HEK293 (cell line): ENCODE measurements around the gene SYTL2.

Experiments used
- CTCF ChIA-PET: fragments of 350-600 bp; formaldehyde crosslinking; extraction: SDS; loops from one replicate; lab custom pipeline; 2021; ENCODE audit warnings: antibody characterized with exemption; lab: Yijun Ruan, JAX
- POLR2A ChIA-PET: fragments of 300-600 bp; formaldehyde crosslinking; extraction: SDS; loops from one replicate; lab custom pipeline; 2020; ENCODE audit warnings: antibody characterized with exemption, inconsistent platforms; lab: Yijun Ruan, JAX
- H3K27ac ChIP-seq: fragments of 200-500 bp; sonication (Bioruptor generic); 2 replicates; pipeline ENCODE4 v1.5.1; 2014; ENCODE audit warnings: low read depth, low read length, control low read depth, inconsistent platforms; ENCODE audit errors: extremely low read depth
- H3K36me3 ChIP-seq, 2 experiments: fragments of 200-500 bp in 1 of 2; sonication (Bioruptor generic) in 1 of 2; 1 replicate in 1 of 2; 2 replicates in 1 of 2; pipeline ENCODE4 v1.5.1; 2014 to 2017; ENCODE audit warnings: inconsistent platforms in 2 of 2, low read length in 2 of 2; ENCODE audit not compliant: control insufficient read depth in 2 of 2, insufficient read depth in 1 of 2
- H3K4me1 ChIP-seq: fragments of 200-500 bp; sonication (Bioruptor generic); 2 replicates; pipeline ENCODE4 v1.5.1; 2014; ENCODE audit warnings: mild to moderate bottlenecking, low read length, inconsistent platforms; ENCODE audit not compliant: control insufficient read depth, insufficient read depth
- H3K4me3 ChIP-seq: 2 replicates; pipeline ENCODE4 v1.5.1; 2011; ENCODE audit warnings: low read depth, mild to moderate bottlenecking, control low read depth, low read length, moderate library complexity
- H3K9me3 ChIP-seq: fragments of 200-500 bp; sonication (Bioruptor generic); 2 replicates; pipeline ENCODE4 v1.5.1; 2014; ENCODE audit warnings: low read depth, low read length, inconsistent platforms; ENCODE audit not compliant: control insufficient read depth, insufficient read depth
- KLF1 ChIP-seq: fragments of 450-650 bp; formaldehyde crosslinking; IDR thresholded peaks from 2 replicates; pipeline ENCODE4 v1.5.1; 2016; ENCODE audit warnings: missing biosample characterization, missing genetic modification characterization
- TRIM28 ChIP-seq: IDR thresholded peaks from 2 replicates; pipeline ENCODE4 v1.6.1; 2011; ENCODE audit warnings: low read length, control low read depth, borderline replicate concordance
- ZBTB11 ChIP-seq: fragments of 450-650 bp; formaldehyde crosslinking; conservative IDR thresholded peaks from 2 replicates; pipeline ENCODE4 v1.5.1; 2016; ENCODE audit warnings: low read depth, missing biosample characterization, missing genetic modification characterization
- ZIC2 ChIP-seq: fragments of 450-650 bp; formaldehyde crosslinking; IDR thresholded peaks from 2 replicates; pipeline ENCODE4 v1.5.1; 2016; ENCODE audit warnings: missing biosample characterization, missing genetic modification characterization
- ZNF121 ChIP-seq: fragments of 450-650 bp; formaldehyde crosslinking; IDR thresholded peaks from 2 replicates; pipeline ENCODE4 v1.5.1; 2016; ENCODE audit warnings: missing biosample characterization, missing genetic modification characterization
- ZNF138 ChIP-seq: fragments of 450-650 bp; formaldehyde crosslinking; IDR thresholded peaks from 2 replicates; pipeline ENCODE4 v1.5.1; 2016; ENCODE audit warnings: missing biosample characterization, missing genetic modification characterization, borderline replicate concordance
- ZNF202 ChIP-seq: fragments of 450-650 bp; formaldehyde crosslinking; IDR thresholded peaks from 2 replicates; pipeline ENCODE4 v1.5.1; 2016; ENCODE audit warnings: missing biosample characterization, missing genetic modification characterization, borderline replicate concordance
- ZNF23 ChIP-seq: fragments of 450-650 bp; formaldehyde crosslinking; IDR thresholded peaks from 2 replicates; pipeline ENCODE4 v1.5.1; 2016; ENCODE audit warnings: missing biosample characterization, missing genetic modification characterization, borderline replicate concordance
- ZNF280C ChIP-seq: fragments of 450-650 bp; formaldehyde crosslinking; IDR thresholded peaks from 2 replicates; pipeline ENCODE4 v1.5.1; 2016; ENCODE audit warnings: missing biosample characterization, missing genetic modification characterization
- ZNF501 ChIP-seq: fragments of 450-650 bp; formaldehyde crosslinking; IDR thresholded peaks from 2 replicates; pipeline ENCODE4 v1.5.1; 2016; ENCODE audit warnings: missing biosample characterization, missing genetic modification characterization
- ZNF549 ChIP-seq: fragments of 450-650 bp; IDR thresholded peaks from 2 replicates; pipeline ENCODE4 v1.5.1; 2018; ENCODE audit warnings: missing biosample characterization, missing genetic modification characterization, mild to moderate bottlenecking, inconsistent platforms, moderate library complexity
- ZNF560 ChIP-seq: fragments of 450-650 bp; formaldehyde crosslinking; IDR thresholded peaks from 2 replicates; pipeline ENCODE4 v1.5.1; 2017; ENCODE audit warnings: missing biosample characterization, missing genetic modification characterization, borderline replicate concordance
- ZNF704 ChIP-seq: fragments of 450-650 bp; formaldehyde crosslinking; IDR thresholded peaks from 2 replicates; pipeline ENCODE4 v1.5.1; 2016; ENCODE audit warnings: missing biosample characterization, missing genetic modification characterization
- ZNF843 ChIP-seq: fragments of 450-650 bp; formaldehyde crosslinking; IDR thresholded peaks from 2 replicates; pipeline ENCODE4 v1.5.1; 2016; ENCODE audit warnings: missing biosample characterization, missing genetic modification characterization
- ZSCAN18 ChIP-seq: fragments of 450-650 bp; formaldehyde crosslinking; IDR thresholded peaks from 2 replicates; pipeline ENCODE4 v1.5.1; 2016; ENCODE audit warnings: missing biosample characterization, missing genetic modification characterization
- ZSCAN5A ChIP-seq: fragments of 450-650 bp; formaldehyde crosslinking; IDR thresholded peaks from 2 replicates; pipeline ENCODE4 v1.5.1; 2016; ENCODE audit warnings: missing biosample characterization, missing genetic modification characterization
- ZXDB ChIP-seq: fragments of 450-650 bp; formaldehyde crosslinking; IDR thresholded peaks from 2 replicates; pipeline ENCODE4 v1.5.1; 2016; ENCODE audit warnings: missing biosample characterization, missing genetic modification characterization

Gene SYTL2

GRCh38 chr11:85742873-85743275 is 68.1 kb downstream of the SYTL2 start:
- no peaks in the 10 kb centered on the region for H3K36me3 ChIP-seq
- H3K9me3 ChIP-seq = no peaks in the 10 kb centered on the region
- no peak overlapping the region for H3K27ac ChIP-seq
- TF ChIP-seq ZNF121 (tag by site-specific recombination) (no peak), ZNF549 (no peak), ZNF202 (tag by site-specific recombination) (no peak), ZNF23 (tag by site-specific recombination) (no peak)
- no peaks in the 10 kb centered on the region for H3K4me1 ChIP-seq
- ChIA-PET CTCF (no interaction called here), POLR2A (no interaction called here)
- no peak overlapping the region for H3K4me3 ChIP-seq

GRCh38 chr11:85742348-85742747 is 68.6 kb downstream of the SYTL2 start:
- no peaks in the 10 kb centered on the region for H3K4me1 ChIP-seq
- no peaks in the 10 kb centered on the region for H3K36me3 ChIP-seq
- no peak overlapping the region for H3K4me3 ChIP-seq
- CTCF ChIA-PET = no interaction called here
- no peaks in the 10 kb centered on the region for H3K9me3 ChIP-seq
- no peak overlapping the region for H3K27ac ChIP-seq
- no peak for TF ChIP-seq ZXDB
- no peak for TF ChIP-seq KLF1 (tag by site-specific recombination)
- no peak for TF ChIP-seq ZNF843 (tag by site-specific recombination)
- no peak for TF ChIP-seq ZNF138
- TF ChIP-seq ZNF501 (tag by site-specific recombination) = no peak
- TF ChIP-seq TRIM28 = no peak
- no peak for TF ChIP-seq ZNF560 (tag by site-specific recombination)
- no peak for TF ChIP-seq ZNF704
- TF ChIP-seq, all 188 proteins: peak for 0
- POLR2A ChIA-PET = no interaction called here

GRCh38 chr11:85740481-85741400 is 70.2 kb downstream of the SYTL2 start:
- Histone ChIP-seq H3K4me1 (no peaks in the 10 kb centered on the region), H3K36me3 (no peaks in the 10 kb centered on the region), H3K9me3 (no peaks in the 10 kb centered on the region), H3K4me3 (no peak overlapping the region), H3K27ac (no peak overlapping the region)
- ChIA-PET CTCF (interaction anchor here (0.6 to 0.7 kb wide), 3 partner anchors 26 to 104 kb away, joined by 3 to 4 read pairs (median 4); no protein-coding TSS in a partner anchor), POLR2A (no interaction called here)
- TF ChIP-seq ZIC2 (tag by site-specific recombination) = no peak
- no peak for TF ChIP-seq ZNF280C (tag by site-specific recombination)
- TF ChIP-seq ZSCAN18 (tag by site-specific recombination) = no peak
- TF ChIP-seq ZBTB11 = no peak
- TF ChIP-seq ZSCAN5A (tag by site-specific recombination) = no peak
